Panc1 (cell line): ENCODE results near the gene TTC34.
"Not testable (repeated sequence)": the region's sequence is repeated elsewhere in the genome, so short reads cannot be mapped to it uniquely, and the experiment has no call there.

Source experiments
- CTCF ChIP-seq: fragments of 450-650 bp; IDR thresholded peaks from 2 replicates; pipeline ENCODE4 v1.5.1; 2017; ENCODE audit warnings: mild to moderate bottlenecking
- POLR2AphosphoS5 ChIP-seq: IDR thresholded peaks from 2 replicates; pipeline ENCODE4 v1.6.1; 2012; ENCODE audit warnings: mild to moderate bottlenecking, low read depth, low read length, moderate library complexity
- REST ChIP-seq, 2 experiments: IDR thresholded peaks; 2 replicates each; pipeline ENCODE4 v1.6.1; 2011 to 2012; ENCODE audit warnings: low read depth in 2 of 2, control low read depth in 1 of 2, low read length in 1 of 2, mild to moderate bottlenecking in 1 of 2, moderate library complexity in 1 of 2; ENCODE audit not compliant: insufficient read depth in 1 of 2

- TF ChIP-seq CTCF; POLR2AphosphoS5; REST (IDR thresholded peaks at IDR 0.05; ENCODE audit: insufficient read depth in 1 of 2, low read depth in 2 of 2, low read length in 1 of 2): not testable (repeated sequence)
Measured at GRCh38 chr1:2750041-2750680, 51.3 kb downstream of the TTC34 start.
